ENCODE data around the gene BCORL1.

BCORL1 gene

GRCh38 chrX:129965166-129965565 is 17.3 kb upstream of the BCORL1 start:
- no peak for DNase-seq (ENCODE audit: low spot score)

- no peak for DNase-seq (ENCODE audit: low spot score)
These were observed 13.5 kb upstream of the BCORL1 start for GRCh38 chrX:129968968-129969367.

GRCh38 chrX:129976441-129976840 is 6.0 kb upstream of the BCORL1 start:
- no peak for DNase-seq (ENCODE audit: low spot score)

- DNase-seq (ENCODE audit: low spot score): no peak
These were observed 3.1 kb upstream of the BCORL1 start for GRCh38 chrX:129979207-129979920.

- no peak for DNase-seq (ENCODE audit: low spot score)
These were observed 2.4 kb upstream of the BCORL1 start for GRCh38 chrX:129980001-129980401.

GRCh38 chrX:129980540-129981199 is 1.8 kb upstream of the BCORL1 start:
- no peak for DNase-seq (ENCODE audit: low spot score)

- no peak for DNase-seq (ENCODE audit: low spot score)
These were observed 1.3 kb upstream of the BCORL1 start for GRCh38 chrX:129981200-129981553.

- DNase-seq (ENCODE audit: low spot score): no peak
These were observed 609 bp upstream of the BCORL1 start for GRCh38 chrX:129981752-129982299.

- peak; percentile 17 for DNase-seq (ENCODE audit: low spot score)
These were observed 1.2 kb downstream of the BCORL1 start for GRCh38 chrX:129983575-129984110.

- DNase-seq (ENCODE audit: low spot score): peak; percentile 37
These were observed 1.9 kb downstream of the BCORL1 start for GRCh38 chrX:129984111-129984958.

GRCh38 chrX:129987871-129988270 is 5.4 kb downstream of the BCORL1 start:
- DNase-seq (ENCODE audit: low spot score): no peak

GRCh38 chrX:129992181-129992580 is 9.7 kb downstream of the BCORL1 start:
- DNase-seq (ENCODE audit: low spot score): no peak

GRCh38 chrX:129996120-129996519 is 13.7 kb downstream of the BCORL1 start:
- DNase-seq (ENCODE audit: low spot score): no peak

GRCh38 chrX:129997086-129997485 is 14.7 kb downstream of the BCORL1 start:
- no peak for DNase-seq (ENCODE audit: low spot score)

GRCh38 chrX:129998021-129998420 is 15.6 kb downstream of the BCORL1 start:
- DNase-seq (ENCODE audit: low spot score): no peak

- no peak for DNase-seq (ENCODE audit: low spot score)
These were observed 19.5 kb downstream of the BCORL1 start for GRCh38 chrX:130001893-130002292.

GRCh38 chrX:130002541-130002940 is 20.1 kb downstream of the BCORL1 start:
- DNase-seq (ENCODE audit: low spot score): no peak

- DNase-seq (ENCODE audit: low spot score): no peak
These were observed 22.8 kb downstream of the BCORL1 start for GRCh38 chrX:130005089-130005807.

GRCh38 chrX:130009658-130010223 is 27.3 kb downstream of the BCORL1 start:
- no peak for DNase-seq (ENCODE audit: low spot score)

GRCh38 chrX:130012683-130013082 is 30.2 kb downstream of the BCORL1 start:
- no peak for DNase-seq (ENCODE audit: low spot score)

- no peak for DNase-seq (ENCODE audit: low spot score)
These were observed 31.2 kb downstream of the BCORL1 start for GRCh38 chrX:130013661-130014060.

Data from NAMALWA (cell line).